Mesodermal cell (in vitro differentiated cells): Measurements from ENCODE around the gene LEP.
"Not testable (repeated sequence)": the region's sequence is repeated elsewhere in the genome, so short reads cannot be mapped to it uniquely, and the experiment has no call there.

Source experiments
- H3K27ac ChIP-seq: 2 replicates; pipeline ENCODE4 v1.7.0; 2013; ENCODE audit warnings: mild to moderate bottlenecking, low read depth, low read length, moderate library complexity; ENCODE audit not compliant: severe bottlenecking
- H3K36me3 ChIP-seq: 2 replicates; pipeline ENCODE4 v1.7.1; 2013; ENCODE audit warnings: mild to moderate bottlenecking, low read length, moderate library complexity; ENCODE audit not compliant: control insufficient read depth, insufficient read depth
- H3K4me1 ChIP-seq: one replicate; pipeline ENCODE4 v1.7.1; 2013; ENCODE audit warnings: mild to moderate bottlenecking, low read length; ENCODE audit not compliant: insufficient read depth, control insufficient read depth, poor library complexity, severe bottlenecking
- H3K4me3 ChIP-seq: 2 replicates; pipeline ENCODE4 v1.7.0; 2013; ENCODE audit warnings: low read length, control low read depth, mild to moderate bottlenecking; ENCODE audit not compliant: insufficient read depth, poor library complexity, severe bottlenecking; ENCODE audit errors: extremely low read depth
- H3K9me3 ChIP-seq: 2 replicates; pipeline ENCODE4 v1.7.1; 2013; ENCODE audit warnings: mild to moderate bottlenecking, low read length, moderate library complexity; ENCODE audit not compliant: control insufficient read depth
- WGBS, 2 experiments: methylation state at CpG; one replicate each; pipeline ENCODE4 v1.1.5; 2013; ENCODE audit warnings: missing lambda C conversion rate in 2 of 2; ENCODE audit not compliant: insufficient coverage in 2 of 2; 5-methylcytosine and 5-hydroxymethylcytosine counted together

The LEP gene

DNA sequence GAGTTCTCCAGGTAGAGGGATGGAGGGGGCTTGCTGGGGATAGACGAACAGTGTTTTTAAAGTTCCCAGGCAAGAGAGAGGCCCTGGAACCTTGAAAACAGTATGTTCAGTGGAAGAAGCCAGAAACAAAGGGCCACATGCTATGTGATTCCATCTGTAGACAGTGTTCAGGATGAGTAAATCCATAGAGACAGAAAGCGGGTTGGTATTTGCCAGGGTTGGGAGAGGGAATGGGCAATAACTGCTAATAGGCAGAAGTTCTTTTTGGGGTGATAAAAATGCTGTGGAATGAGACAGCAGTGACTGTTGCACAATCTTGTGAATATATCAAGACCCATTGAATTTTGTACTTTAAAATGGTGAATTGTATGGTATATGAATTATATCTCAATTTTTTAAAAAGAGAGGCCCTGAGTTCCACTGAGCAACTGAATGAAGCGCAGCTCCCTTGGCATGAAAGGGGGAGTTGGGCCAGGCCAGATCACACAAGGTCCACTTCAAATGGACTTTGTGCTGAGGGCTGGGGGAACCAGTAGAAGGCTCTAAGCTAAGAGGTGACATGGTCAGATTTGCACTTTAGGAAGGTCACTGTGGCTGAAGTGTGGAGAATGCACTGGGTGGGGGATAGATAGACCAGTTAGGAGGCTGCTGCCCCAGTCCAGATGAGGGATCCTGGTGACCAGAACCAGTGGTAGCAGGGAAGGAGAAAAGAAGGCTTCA, 34.0 kb downstream of the LEP start:
- H3K36me3 ChIP-seq, result no peaks in the 10 kb centered on the region
- H3K4me3 ChIP-seq, result no peak overlapping the region
- WGBS, 2 experiments, result 60 to 67% methylated on average over 3 of the region's 3 CpGs
- H3K9me3 ChIP-seq, result peaks cover 4% of the 10 kb centered on the region
- H3K4me1 ChIP-seq, result no peaks in the 10 kb centered on the region
- no peak overlapping the region for H3K27ac ChIP-seq

DNA sequence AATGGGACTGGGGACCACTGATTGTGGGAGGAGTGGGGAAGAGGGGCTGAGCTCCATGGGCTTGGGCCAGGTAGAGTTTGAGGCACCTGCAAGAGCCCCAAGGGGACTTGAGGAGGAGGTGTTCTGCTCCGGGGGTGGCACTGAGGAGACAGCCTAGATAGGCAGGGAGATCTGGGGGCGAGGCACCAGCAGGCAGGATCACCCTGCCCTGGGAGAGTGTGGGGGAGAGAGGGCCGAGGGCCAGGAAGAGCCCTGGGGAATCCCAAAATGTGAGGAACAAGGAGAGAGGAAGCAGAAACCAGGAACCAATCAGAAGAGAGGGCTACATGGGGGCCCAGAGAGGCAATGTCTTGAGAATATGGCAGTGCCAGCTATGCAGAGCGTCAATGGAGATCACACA, 34.6 kb downstream of the LEP start:
- H3K9me3 ChIP-seq, result peaks cover 10% of the 10 kb centered on the region
- H3K27ac ChIP-seq, result no peak overlapping the region
- H3K36me3 ChIP-seq, result no peaks in the 10 kb centered on the region
- no peaks in the 10 kb centered on the region for H3K4me1 ChIP-seq
- no peak overlapping the region for H3K4me3 ChIP-seq
- 87 to 90% methylated on average over 3 to 4 of the region's 4 CpGs for WGBS, 2 experiments

DNA sequence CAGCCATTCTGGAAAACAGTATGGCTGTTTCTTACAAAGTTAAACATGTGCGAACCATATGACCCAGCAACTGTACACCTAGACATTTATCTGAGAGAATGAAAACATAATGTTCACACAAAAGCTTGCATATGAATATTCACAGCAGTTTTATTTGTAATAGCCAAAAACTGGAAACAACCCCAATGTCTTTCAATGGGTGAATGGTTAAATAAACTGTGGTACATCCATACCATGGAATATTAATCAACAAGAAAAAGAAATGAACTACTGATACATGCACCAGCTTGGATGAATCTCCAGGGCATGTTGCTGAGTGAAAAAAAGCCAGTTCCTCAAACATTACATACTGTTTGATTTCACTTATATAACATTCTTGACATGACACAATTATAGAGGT, 37.3 kb downstream of the LEP start:
- no peaks in the 10 kb centered on the region for H3K4me1 ChIP-seq
- H3K27ac ChIP-seq, result no peak overlapping the region
- peaks cover 12% of the 10 kb centered on the region for H3K9me3 ChIP-seq
- no CpG with 5 or more reads among the region's 1 CpG for WGBS, 2 experiments
- no peaks in the 10 kb centered on the region for H3K36me3 ChIP-seq
- no peak overlapping the region for H3K4me3 ChIP-seq

DNA sequence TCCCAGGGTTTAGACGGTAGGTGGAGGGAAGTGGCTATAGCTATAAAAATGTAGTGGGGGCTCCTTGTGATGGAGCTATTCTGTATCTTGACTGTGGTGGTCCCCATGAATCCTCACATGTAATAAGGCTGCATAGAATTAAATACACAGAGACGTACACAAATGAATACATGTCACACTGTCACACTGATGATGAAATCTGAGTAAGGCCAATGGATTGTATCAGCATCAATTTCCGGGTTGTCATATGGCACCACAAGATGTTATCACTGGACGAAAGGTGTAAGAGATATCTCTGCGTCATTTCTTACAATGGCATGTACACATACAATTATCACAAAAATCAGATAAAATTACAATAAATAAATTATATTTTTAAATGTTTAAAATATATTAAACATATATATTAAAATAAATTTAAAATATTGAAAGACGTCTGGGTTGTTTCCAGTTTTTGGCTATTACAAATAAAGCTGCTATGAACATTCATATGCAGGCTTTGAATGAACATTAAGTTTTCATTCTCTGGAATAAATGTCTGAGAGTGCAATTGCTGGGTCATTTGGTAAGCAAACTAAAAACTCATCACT, 38.1 kb downstream of the LEP start:
- H3K4me1 ChIP-seq, result no peaks in the 10 kb centered on the region
- H3K27ac ChIP-seq, result no peak overlapping the region
- no peak overlapping the region for H3K4me3 ChIP-seq
- peaks cover 12% of the 10 kb centered on the region for H3K9me3 ChIP-seq
- 88 to 95% methylated on average over 3 of the region's 6 CpGs for WGBS, 2 experiments
- no peaks in the 10 kb centered on the region for H3K36me3 ChIP-seq

DNA sequence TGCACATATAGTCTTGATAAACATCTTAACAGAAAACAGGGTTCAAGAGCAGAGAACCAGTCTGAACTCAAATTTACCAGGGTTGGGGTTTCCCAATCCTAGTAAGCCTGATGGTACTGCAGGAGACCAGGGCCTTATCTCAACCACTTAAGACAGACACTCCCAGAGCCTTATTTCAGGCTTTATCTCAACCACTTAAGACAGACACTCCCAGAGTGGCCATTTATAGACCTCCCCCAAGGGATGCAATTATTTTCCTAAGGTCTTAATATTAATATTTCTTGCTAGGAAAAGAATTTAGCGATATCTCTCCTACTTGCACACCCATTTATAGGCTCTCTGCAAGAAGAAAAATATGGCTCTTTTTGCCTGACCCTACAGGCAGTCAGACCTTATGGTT, 39.4 kb downstream of the LEP start:
- H3K36me3 ChIP-seq, H3K4me3 ChIP-seq: not testable (repeated sequence)
- WGBS, 2 experiments, result no CpG with 5 or more reads among the region's 1 CpG

DNA sequence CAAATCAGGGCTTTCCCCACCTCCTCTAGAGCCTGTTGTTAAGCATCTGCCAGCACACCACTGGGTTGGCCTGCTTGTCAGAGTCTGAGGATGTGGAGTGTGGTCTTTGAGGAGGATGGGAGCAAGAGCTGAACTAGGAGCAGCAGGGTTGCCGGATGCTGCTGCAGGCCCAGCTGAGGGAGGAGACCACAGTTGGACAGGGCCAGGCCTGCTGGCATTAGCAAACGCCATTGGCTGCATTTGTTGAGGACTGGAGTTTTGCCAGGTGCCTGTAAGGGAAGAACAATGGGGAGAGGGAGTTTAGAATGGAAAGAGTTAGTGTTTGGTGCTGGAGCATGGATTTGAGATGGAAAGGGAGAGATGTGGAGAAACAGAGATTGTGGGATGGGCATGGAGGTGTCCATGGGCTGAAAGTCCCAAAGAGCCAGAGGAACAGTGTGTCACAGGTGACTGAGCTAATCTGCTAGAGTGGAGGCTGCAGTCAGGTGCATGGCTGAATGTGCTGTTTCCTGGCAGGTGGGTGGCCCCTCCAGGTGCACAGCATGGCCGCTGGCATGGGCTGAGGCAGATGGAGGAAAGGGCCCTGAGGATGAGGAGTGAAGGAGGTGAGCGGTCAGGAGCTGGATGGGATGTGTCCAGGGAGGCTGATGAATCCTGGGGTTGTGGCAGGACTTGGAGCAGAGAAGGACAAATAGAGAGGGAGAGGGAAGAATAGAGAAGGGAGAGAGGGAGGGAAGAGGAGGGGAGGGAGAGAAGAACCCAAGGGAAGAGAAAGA, 40.7 kb downstream of the LEP start:
- WGBS, 2 experiments, result 83 to 91% methylated on average over 4 of the region's 4 CpGs
- Histone ChIP-seq H3K4me1 (no peaks in the 10 kb centered on the region), H3K36me3 (no peaks in the 10 kb centered on the region), H3K9me3 (peaks cover 12% of the 10 kb centered on the region), H3K27ac (no peak overlapping the region), H3K4me3 (no peak overlapping the region)

More for the DNA sequence above, 39.4 kb downstream of the LEP start:
- H3K27ac ChIP-seq, H3K4me1 ChIP-seq: not testable (repeated sequence)
- peaks cover 12% of the 10 kb centered on the region for H3K9me3 ChIP-seq

DNA sequence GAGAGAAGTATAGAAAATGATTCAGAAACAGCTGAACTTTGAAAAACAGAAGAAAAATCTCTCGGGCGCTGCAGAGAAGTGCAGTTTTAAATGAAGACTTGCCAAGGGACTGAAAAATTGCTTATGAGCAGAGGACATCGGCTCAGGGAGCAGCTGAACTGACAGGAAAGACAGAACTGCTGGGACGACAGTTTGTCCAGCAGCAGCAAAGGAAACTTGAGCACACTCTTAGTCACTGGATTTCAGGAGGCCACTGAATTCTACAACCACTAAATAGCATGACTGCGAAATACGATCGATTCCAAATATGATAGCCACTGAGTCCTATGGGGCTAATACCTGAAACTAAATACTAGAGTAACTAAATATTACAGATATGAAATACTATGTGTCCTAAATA, 43.0 kb downstream of the LEP start:
- no peaks in the 10 kb centered on the region for H3K4me1 ChIP-seq
- 94 to 95% methylated on average over 4 of the region's 7 CpGs for WGBS, 2 experiments
- H3K9me3 ChIP-seq, result peaks cover 10% of the 10 kb centered on the region
- H3K4me3 ChIP-seq, result no peak overlapping the region
- H3K27ac ChIP-seq, result no peak overlapping the region
- no peaks in the 10 kb centered on the region for H3K36me3 ChIP-seq

DNA sequence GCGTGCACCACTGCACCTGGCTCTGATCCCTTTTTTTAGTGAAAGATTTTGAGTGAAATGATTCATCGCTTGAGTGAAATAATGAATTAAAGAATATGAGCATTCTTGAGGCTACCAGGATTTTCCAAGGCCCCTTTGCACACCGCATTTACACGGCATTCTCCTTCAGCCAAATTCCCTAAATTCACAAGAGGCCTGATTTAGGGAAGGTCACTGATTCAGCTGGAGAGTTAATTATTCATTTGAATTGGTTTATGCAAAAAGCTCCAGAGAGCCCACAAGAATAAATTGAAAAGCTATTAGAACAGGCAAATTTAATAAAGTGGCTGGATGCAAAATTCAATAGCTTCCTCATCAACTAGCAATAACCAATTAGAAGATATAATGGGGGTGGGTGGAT, 46.5 kb downstream of the LEP start:
- Histone ChIP-seq H3K36me3 (no peaks in the 10 kb centered on the region), H3K4me1 (no peaks in the 10 kb centered on the region), H3K9me3 (peaks cover 4% of the 10 kb centered on the region), H3K27ac (no peak overlapping the region), H3K4me3 (no peak overlapping the region)
- WGBS, 2 experiments, result 100% methylated on average over 1 to 2 of the region's 4 CpGs

DNA sequence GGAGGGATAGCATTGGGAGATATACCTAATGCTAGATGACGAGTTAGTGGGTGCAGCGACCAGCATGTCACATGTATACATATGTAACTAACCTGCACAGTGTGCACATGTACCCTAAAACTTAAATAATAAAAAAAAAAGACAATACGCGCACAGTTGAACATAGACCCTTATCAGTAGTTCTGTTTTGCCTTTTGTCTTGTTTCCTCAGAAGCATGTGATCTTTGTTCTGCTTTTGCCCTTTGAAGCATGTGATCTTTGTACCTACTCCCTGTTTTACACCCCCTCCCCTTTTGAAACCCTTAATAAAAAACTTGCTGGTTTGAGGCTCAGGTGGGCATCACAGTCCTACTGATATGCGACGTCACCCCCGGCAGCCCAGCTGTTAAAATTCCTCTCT, 56.9 kb downstream of the LEP start:
- not testable (repeated sequence) for H3K4me3 ChIP-seq, H3K36me3 ChIP-seq, H3K9me3 ChIP-seq, H3K27ac ChIP-seq, H3K4me1 ChIP-seq
- 100% methylated on average over 2 of the region's 7 CpGs; no CpG with 5 or more reads in 1 of the 2 experiments for WGBS, 2 experiments

DNA sequence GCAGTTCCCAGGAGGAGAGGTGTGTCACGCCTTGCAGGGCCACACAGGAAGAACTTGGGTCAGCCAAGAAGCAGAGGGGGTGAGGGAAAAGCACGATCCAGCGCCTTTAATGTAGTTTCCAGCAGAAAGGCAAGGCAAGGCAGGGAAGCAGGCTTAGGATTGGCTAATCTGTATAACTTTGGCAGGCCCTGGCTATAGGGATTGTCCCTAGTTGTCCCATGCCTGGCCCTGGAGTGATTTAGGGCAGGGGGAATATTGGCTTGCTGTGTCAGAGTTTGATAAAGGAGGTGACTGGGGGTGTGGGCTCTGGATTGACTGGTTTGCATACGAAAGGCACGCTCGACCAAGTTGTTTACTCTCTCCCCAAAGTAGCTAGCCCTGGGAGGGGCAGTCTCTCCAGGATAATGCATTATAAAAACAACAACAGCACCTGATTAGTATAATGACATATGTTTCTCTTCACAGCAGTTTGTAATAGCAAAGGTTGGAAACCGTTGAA, 58.1 kb downstream of the LEP start:
- no peaks in the 10 kb centered on the region for H3K9me3 ChIP-seq
- no peak overlapping the region for H3K4me3 ChIP-seq
- 26 to 35% methylated on average over 3 of the region's 7 CpGs for WGBS, 2 experiments
- peaks cover 19% of the 10 kb centered on the region for H3K36me3 ChIP-seq
- H3K27ac ChIP-seq, result no peak overlapping the region
- no peaks in the 10 kb centered on the region for H3K4me1 ChIP-seq
